Stimulated activated CD4-positive, alpha-beta T cell treated with anti-CD3 and anti-CD28 coated beads, Interleukin-15, amount 100 ng/mL, for 48 hours (primary cell): ENCODE measurements around the gene BOD1L1.

Experiments
- DNase-seq, 2 donors: peaks; one replicate each; pipeline ENCODE4 v3.0.0-alpha.2; 2020; ENCODE audit warnings: low read depth in 2 of 2

Gene BOD1L1

GRCh38 chr4:13525606-13526281 lies 101.8 kb downstream of the BOD1L1 start:
- no peak for DNase-seq

GRCh38 chr4:13524504-13525243 lies 102.9 kb downstream of the BOD1L1 start:
- DNase-seq: no peak

GRCh38 chr4:13523591-13524503 lies 103.7 kb downstream of the BOD1L1 start:
- no peak for DNase-seq

GRCh38 chr4:13523105-13523477 lies 104.4 kb downstream of the BOD1L1 start:
- no peak for DNase-seq

GRCh38 chr4:13522282-13523104 lies 105.0 kb downstream of the BOD1L1 start:
- no peak for DNase-seq

GRCh38 chr4:13521047-13521446 lies 106.5 kb downstream of the BOD1L1 start:
- no peak for DNase-seq
